MCF 10A (cell line): Measurements from ENCODE around the gene C1QTNF12. TPM values are rescaled to one million over a fixed set of nuclear protein-coding genes. Genes with fewer than 3 reads are reported as not detected.

Source experiments
- BruUV-seq: library from RNA; stranded (reverse); fragments of 400-500 nt; replicated peaks from 2 replicates; lab custom pipeline; 2021; lab: Mats Ljungman, UMichigan
- CTCF ChIA-PET: fragments of 300-600 bp; sonication (Branson Sonifier 250); formaldehyde crosslinking; extraction: SDS; loops from one replicate; lab custom pipeline; 2021; ENCODE audit warnings: antibody characterized with exemption, inconsistent platforms; lab: Yijun Ruan, JAX
- POLR2A ChIA-PET: fragments of 300-600, 350-650 bp; sonication (Branson Sonifier 250); formaldehyde crosslinking; extraction: SDS; loops from one replicate; lab custom pipeline; 2020; ENCODE audit warnings: antibody characterized with exemption, inconsistent platforms; lab: Yijun Ruan, JAX
- DNase-seq: peaks from one replicate; pipeline ENCODE4 v3.0.0-alpha.2; 2018; ENCODE audit not compliant: unreplicated experiment
- H3K27ac Mint-ChIP-seq: one replicate; pipeline ENCODE4 v1.8.0; 2022; ENCODE audit warnings: mild to moderate bottlenecking, low read depth, mixed read lengths; ENCODE audit not compliant: unreplicated experiment
- H3K27me3 Mint-ChIP-seq: one replicate; pipeline ENCODE4 v1.8.0; 2022; ENCODE audit warnings: mixed read lengths; ENCODE audit not compliant: insufficient read depth, unreplicated experiment
- H3K36me3 Mint-ChIP-seq: one replicate; pipeline ENCODE4 v1.8.0; 2022; ENCODE audit warnings: mild to moderate bottlenecking, moderate library complexity, mixed read lengths; ENCODE audit not compliant: insufficient read depth, unreplicated experiment
- H3K4me1 Mint-ChIP-seq: one replicate; pipeline ENCODE4 v1.8.0; 2022; ENCODE audit warnings: mixed read lengths; ENCODE audit not compliant: insufficient read depth, unreplicated experiment
- H3K4me3 Mint-ChIP-seq: one replicate; pipeline ENCODE4 v1.8.0; 2022; ENCODE audit warnings: mild to moderate bottlenecking, moderate library complexity, mixed read lengths; ENCODE audit not compliant: unreplicated experiment
- H3K9me3 Mint-ChIP-seq: one replicate; pipeline ENCODE4 v1.8.0; 2022; ENCODE audit warnings: mixed read lengths; ENCODE audit not compliant: unreplicated experiment
- CTCF ChIP-seq: fragments of 200-600 bp; IDR thresholded peaks from one replicate; pipeline ENCODE4 v1.8.0; 2022; ENCODE audit warnings: antibody characterized with exemption, mild to moderate bottlenecking; ENCODE audit not compliant: unreplicated experiment
- intact Hi-C: fragments of 100-400 bp; cut with micrococcal nuclease; formaldehyde crosslinking; loops from 2 replicates; pipeline ENCODE4 v1.14.1; 2022
- total RNA-seq: library from RNA; stranded (reverse); gene quantifications from 2 replicates; pipeline ENCODE4 v1.2.3, GENCODE V29; 2022

The C1QTNF12 gene
- total RNA-seq, 1 experiment from 2014 or later: 1.5 TPM

GRCh38 chr1:1291548-1292441 is 45.3 kb upstream of the C1QTNF12 start:
- no peak overlapping the region for H3K27ac Mint-ChIP-seq
- H3K27me3 Mint-ChIP-seq: no peaks in the 10 kb centered on the region
- peak; percentile 77 for TF ChIP-seq CTCF
- no peaks in the 10 kb centered on the region for H3K9me3 Mint-ChIP-seq
- peak; percentile 86 for DNase-seq
- POLR2A ChIA-PET: interaction anchor here (0.7 to 2.3 kb wide), 9 partner anchors 8 to 171 kb away, joined by 3 to 13 read pairs (median 6); no protein-coding TSS in a partner anchor
- CTCF ChIA-PET: interaction anchor here (0.6 to 3.2 kb wide), 15 partner anchors 8 to 307 kb away, joined by 3 to 77 read pairs (median 4); partner anchors contain the start of genes B3GALT6 and SCNN1D
- H3K4me3 Mint-ChIP-seq: no peak overlapping the region
- peaks cover 17% of the 10 kb centered on the region for H3K36me3 Mint-ChIP-seq
- H3K4me1 Mint-ChIP-seq: no peaks in the 10 kb centered on the region
- BruUV-seq: no TSS peak
- intact Hi-C loops: loop anchor here (2.0 to 10.0 kb wide), 3 partner anchors 59 to 307 kb away; partner anchors contain the start of genes B3GALT6, PERM1 and SDF4

GRCh38 chr1:1291023-1291528 is 44.6 kb upstream of the C1QTNF12 start:
- Mint-ChIP-seq H3K27ac (no peak overlapping the region), H3K4me1 (no peaks in the 10 kb centered on the region), H3K4me3 (no peak overlapping the region), H3K27me3 (no peaks in the 10 kb centered on the region), H3K36me3 (peaks cover 17% of the 10 kb centered on the region), H3K9me3 (no peaks in the 10 kb centered on the region)
- POLR2A ChIA-PET: interaction anchor here (0.8 to 2.3 kb wide), 9 partner anchors 7 to 171 kb away, joined by 3 to 13 read pairs (median 6); partner anchors contain the start of gene UBE2J2
- CTCF ChIA-PET: interaction anchor here (0.6 to 3.2 kb wide), 14 partner anchors 9 to 306 kb away, joined by 3 to 77 read pairs (median 4); partner anchors contain the start of gene SCNN1D
- TF ChIP-seq CTCF: no peak
- BruUV-seq: no TSS peak
- peak; percentile 34 for DNase-seq
- intact Hi-C loops: loop anchor here (2.0 to 10.0 kb wide), 3 partner anchors 59 to 306 kb away; partner anchors contain the start of genes B3GALT6, PERM1 and SDF4

GRCh38 chr1:1290238-1290731 is 43.8 kb upstream of the C1QTNF12 start:
- CTCF ChIA-PET: interaction anchor here (0.6 to 3.2 kb wide), 9 partner anchors 9 to 288 kb away, joined by 3 to 77 read pairs (median 4); no protein-coding TSS in a partner anchor
- no peaks in the 10 kb centered on the region for H3K4me1 Mint-ChIP-seq
- TF ChIP-seq CTCF: peak; percentile 73
- intact Hi-C loops: loop anchor here (2.0 to 10.0 kb wide), 3 partner anchors 58 to 305 kb away; partner anchors contain the start of genes B3GALT6, PERM1 and SDF4
- POLR2A ChIA-PET: interaction anchor here (1.0 to 2.3 kb wide), 4 partner anchors 9 to 170 kb away, joined by 3 to 13 read pairs (median 6); partner anchors contain the start of gene UBE2J2
- no peak overlapping the region for H3K4me3 Mint-ChIP-seq
- DNase-seq: peak; percentile 59
- peaks cover 17% of the 10 kb centered on the region for H3K36me3 Mint-ChIP-seq
- no TSS peak for BruUV-seq
- no peaks in the 10 kb centered on the region for H3K9me3 Mint-ChIP-seq
- H3K27me3 Mint-ChIP-seq: no peaks in the 10 kb centered on the region
- no peak overlapping the region for H3K27ac Mint-ChIP-seq
